Astrocyte (in vitro differentiated cells and primary cell): ENCODE data around the gene CCDC68.

Source experiments
- EZH2 ChIP-seq: IDR thresholded peaks from 2 replicates; pipeline ENCODE4 v1.6.1; 2012; ENCODE audit warnings: mild to moderate bottlenecking, low read length, inconsistent platforms; ENCODE audit not compliant: insufficient read depth
- TF ChIP-seq, protein P1 (sequence below): IDR thresholded peaks from 2 replicates; pipeline ENCODE4 v1.5.1; 2011; ENCODE audit warnings: low read depth, mild to moderate bottlenecking, inconsistent platforms, low read length, moderate library complexity; ENCODE audit not compliant: insufficient read depth

DNA sequence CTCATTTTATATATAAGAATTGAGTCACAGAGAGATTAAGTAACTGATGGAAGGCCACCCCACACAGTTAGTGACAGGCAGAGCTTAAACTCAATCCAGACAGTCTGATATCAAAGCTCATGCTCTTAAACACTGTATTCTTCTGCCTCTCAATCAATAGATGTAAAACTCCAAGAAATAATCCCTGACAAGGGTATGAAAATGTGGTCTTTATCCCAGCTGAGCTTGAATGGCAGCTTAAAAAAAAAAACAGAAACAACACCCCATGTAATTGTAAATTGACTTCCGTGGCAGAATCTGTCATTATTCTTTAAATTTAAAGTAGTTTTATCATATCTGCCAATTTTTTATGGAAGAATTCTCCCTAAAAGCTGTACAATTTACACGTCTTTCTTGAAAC is 70.9 kb downstream of the CCDC68 start:
- TF ChIP-seq, protein P1, sequence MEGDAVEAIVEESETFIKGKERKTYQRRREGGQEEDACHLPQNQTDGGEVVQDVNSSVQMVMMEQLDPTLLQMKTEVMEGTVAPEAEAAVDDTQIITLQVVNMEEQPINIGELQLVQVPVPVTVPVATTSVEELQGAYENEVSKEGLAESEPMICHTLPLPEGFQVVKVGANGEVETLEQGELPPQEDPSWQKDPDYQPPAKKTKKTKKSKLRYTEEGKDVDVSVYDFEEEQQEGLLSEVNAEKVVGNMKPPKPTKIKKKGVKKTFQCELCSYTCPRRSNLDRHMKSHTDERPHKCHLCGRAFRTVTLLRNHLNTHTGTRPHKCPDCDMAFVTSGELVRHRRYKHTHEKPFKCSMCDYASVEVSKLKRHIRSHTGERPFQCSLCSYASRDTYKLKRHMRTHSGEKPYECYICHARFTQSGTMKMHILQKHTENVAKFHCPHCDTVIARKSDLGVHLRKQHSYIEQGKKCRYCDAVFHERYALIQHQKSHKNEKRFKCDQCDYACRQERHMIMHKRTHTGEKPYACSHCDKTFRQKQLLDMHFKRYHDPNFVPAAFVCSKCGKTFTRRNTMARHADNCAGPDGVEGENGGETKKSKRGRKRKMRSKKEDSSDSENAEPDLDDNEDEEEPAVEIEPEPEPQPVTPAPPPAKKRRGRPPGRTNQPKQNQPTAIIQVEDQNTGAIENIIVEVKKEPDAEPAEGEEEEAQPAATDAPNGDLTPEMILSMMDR = no peak
- no peak for TF ChIP-seq EZH2
